ENCODE results near the gene TENM3.

The TENM3 gene

GRCh38 chr4:182743815-182744214 lies 500.6 kb downstream of the TENM3 start:
- DNase-seq (ENCODE audit: low spot score): no peak

- no peak for DNase-seq (ENCODE audit: low spot score)
Observed at GRCh38 chr4:182745237-182745636, 502.0 kb downstream of the TENM3 start.

GRCh38 chr4:182746876-182747275 lies 503.7 kb downstream of the TENM3 start:
- DNase-seq (ENCODE audit: low spot score): no peak

- no peak for DNase-seq (ENCODE audit: low spot score)
Observed at GRCh38 chr4:182748283-182748682, 505.1 kb downstream of the TENM3 start.

- DNase-seq (ENCODE audit: low spot score): no peak
Observed at GRCh38 chr4:182748949-182749348, 505.7 kb downstream of the TENM3 start.

- DNase-seq (ENCODE audit: low spot score): no peak
Observed at GRCh38 chr4:182749667-182750167, 506.5 kb downstream of the TENM3 start.

- peak; percentile 83 for DNase-seq (ENCODE audit: low spot score)
Observed at GRCh38 chr4:182752158-182752910, 509.1 kb downstream of the TENM3 start.

- no peak for DNase-seq (ENCODE audit: low spot score)
Observed at GRCh38 chr4:182754895-182755294, 511.7 kb downstream of the TENM3 start.

GRCh38 chr4:182756161-182756690 lies 513.0 kb downstream of the TENM3 start:
- no peak for DNase-seq (ENCODE audit: low spot score)

- DNase-seq (ENCODE audit: low spot score): no peak
Observed at GRCh38 chr4:182758273-182758672, 515.1 kb downstream of the TENM3 start.

- no peak for DNase-seq (ENCODE audit: low spot score)
Observed at GRCh38 chr4:182760551-182761043, 517.4 kb downstream of the TENM3 start.

GRCh38 chr4:182764137-182764536 lies 520.9 kb downstream of the TENM3 start:
- DNase-seq (ENCODE audit: low spot score): peak; percentile 10

GRCh38 chr4:182764642-182765041 lies 521.4 kb downstream of the TENM3 start:
- no peak for DNase-seq (ENCODE audit: low spot score)

GRCh38 chr4:182765987-182766856 lies 523.0 kb downstream of the TENM3 start:
- DNase-seq (ENCODE audit: low spot score): no peak

- no peak for DNase-seq (ENCODE audit: low spot score)
Observed at GRCh38 chr4:182766857-182767250, 523.7 kb downstream of the TENM3 start.

GRCh38 chr4:182768838-182769237 lies 525.6 kb downstream of the TENM3 start:
- no peak for DNase-seq (ENCODE audit: low spot score)

GRCh38 chr4:182770259-182770995 lies 527.2 kb downstream of the TENM3 start:
- no peak for DNase-seq (ENCODE audit: low spot score)

- no peak for DNase-seq (ENCODE audit: low spot score)
Observed at GRCh38 chr4:182770996-182771514, 527.9 kb downstream of the TENM3 start.

- DNase-seq (ENCODE audit: low spot score): no peak
Observed at GRCh38 chr4:182775075-182775474, 531.9 kb downstream of the TENM3 start.

- DNase-seq (ENCODE audit: low spot score): no peak
Observed at GRCh38 chr4:182776376-182777105, 533.3 kb downstream of the TENM3 start.
